CD14-positive monocyte (primary cell): Measurements from ENCODE around the gene SLC25A13. TPM values are rescaled to one million over a fixed set of nuclear protein-coding genes. Genes with fewer than 3 reads are reported as not detected.

Experiments
- DNase-seq, 3 donors: peaks; one replicate each; pipeline ENCODE4 v3.0.0-alpha.2; 2011 to 2022
- H2AFZ ChIP-seq: 2 replicates; pipeline ENCODE4 v1.6.0; 2012; ENCODE audit warnings: mild to moderate bottlenecking, low read depth, low read length, inconsistent platforms; ENCODE audit not compliant: insufficient read depth, poor library complexity, severe bottlenecking
- H3K27ac ChIP-seq, 2 donors: 1 replicate in 1 of 2; 2 replicates in 1 of 2; pipeline ENCODE4 v1.5.1; 2012 to 2013; ENCODE audit warnings: low read length in 2 of 2, control low read depth in 1 of 2, inconsistent platforms in 1 of 2, low read depth in 1 of 2, mild to moderate bottlenecking in 1 of 2
- H3K27me3 ChIP-seq, 2 donors: one replicate each; pipeline versions ENCODE4 v1.6.0 to v1.6.1; 2011 to 2013; ENCODE audit warnings: low read length in 2 of 2; ENCODE audit not compliant: control insufficient read depth in 2 of 2, insufficient read depth in 2 of 2
- H3K36me3 ChIP-seq, 2 donors: replicated peaks in 1 of 2; 1 replicate in 1 of 2; 2 replicates in 1 of 2; pipeline versions ENCODE4 v1.5.1 to v1.6.1; 2012 to 2013; ENCODE audit warnings: low read length in 2 of 2, control low read depth in 1 of 2, inconsistent platforms in 1 of 2, mild to moderate bottlenecking in 1 of 2; ENCODE audit not compliant: insufficient read depth in 2 of 2, control insufficient read depth in 1 of 2
- H3K4me1 ChIP-seq, 2 donors: 1 replicate in 1 of 2; 2 replicates in 1 of 2; pipeline versions ENCODE4 v1.5.1 to v1.6.1; 2012 to 2013; ENCODE audit warnings: low read length in 2 of 2, control low read depth in 1 of 2, inconsistent platforms in 1 of 2, mild to moderate bottlenecking in 1 of 2, moderate library complexity in 1 of 2; ENCODE audit not compliant: insufficient read depth in 2 of 2, control insufficient read depth in 1 of 2
- H3K4me2 ChIP-seq: replicated peaks from 2 replicates; pipeline ENCODE3; 2012; ENCODE audit warnings: low read length, moderate library complexity, mild to moderate bottlenecking; ENCODE audit not compliant: poor library complexity, severe bottlenecking; ENCODE audit errors: extremely low read depth
- H3K4me3 ChIP-seq, 3 experiments: fragments of 200-600 bp in 1 of 3; sonication (generic) in 1 of 3; replicated peaks in 1 of 3; 1 replicate in 2 of 3; 2 replicates in 1 of 3; pipeline ENCODE4 v1.5.1; 2011 to 2013; ENCODE audit warnings: low read length in 3 of 3, mild to moderate bottlenecking in 3 of 3, control low read depth in 2 of 3, low read depth in 2 of 3, inconsistent platforms in 1 of 3, moderate library complexity in 1 of 3
- H3K79me2 ChIP-seq: 2 replicates; pipeline ENCODE4 v1.6.0; 2012; ENCODE audit warnings: mild to moderate bottlenecking, control low read depth, inconsistent platforms, low read length, moderate library complexity; ENCODE audit not compliant: insufficient read depth
- H3K9ac ChIP-seq: 2 replicates; pipeline ENCODE4 v1.6.0; 2017; ENCODE audit warnings: low read length, mild to moderate bottlenecking; ENCODE audit not compliant: insufficient read depth, poor library complexity, severe bottlenecking
- H3K9me3 ChIP-seq, 2 donors: replicated peaks in 1 of 2; 1 replicate in 1 of 2; 2 replicates in 1 of 2; pipeline versions ENCODE4 v1.5.1 to v1.6.1; 2012 to 2013; ENCODE audit warnings: low read length in 2 of 2, control low read depth in 1 of 2; ENCODE audit not compliant: control insufficient read depth in 1 of 2, insufficient read depth in 1 of 2
- H4K20me1 ChIP-seq: 2 replicates; pipeline ENCODE4 v1.6.0; 2012; ENCODE audit warnings: mild to moderate bottlenecking, low read length, control low read depth, moderate library complexity; ENCODE audit not compliant: insufficient read depth
- H3K27ac Mint-ChIP-seq, 7 donors: one replicate each; pipeline ENCODE4 v1.8.0; 2020; ENCODE audit warnings: mild to moderate bottlenecking in 7 of 7, mixed read lengths in 7 of 7, moderate library complexity in 6 of 7, inconsistent platforms in 2 of 7
- H3K27me3 Mint-ChIP-seq, 3 donors: one replicate each; pipeline ENCODE4 v1.8.0; 2021 to 2022; ENCODE audit warnings: low read depth in 3 of 3, mild to moderate bottlenecking in 3 of 3, mixed read lengths in 3 of 3, moderate library complexity in 3 of 3, inconsistent platforms in 1 of 3
- H3K36me3 Mint-ChIP-seq, 2 donors: one replicate each; pipeline ENCODE4 v1.8.0; 2020; ENCODE audit warnings: mixed read lengths in 2 of 2, inconsistent platforms in 1 of 2, mild to moderate bottlenecking in 1 of 2
- H3K4me1 Mint-ChIP-seq: one replicate; pipeline ENCODE4 v1.8.0; 2020; ENCODE audit warnings: mild to moderate bottlenecking, mixed read lengths
- H3K4me3 Mint-ChIP-seq, 2 donors: one replicate each; pipeline ENCODE4 v1.8.0; 2020; ENCODE audit warnings: mild to moderate bottlenecking in 2 of 2, mixed read lengths in 2 of 2, moderate library complexity in 1 of 2
- H3K9me3 Mint-ChIP-seq, 7 donors: one replicate each; pipeline ENCODE4 v1.8.0; 2020 to 2022; ENCODE audit warnings: mixed read lengths in 7 of 7, mild to moderate bottlenecking in 6 of 7, moderate library complexity in 6 of 7, inconsistent platforms in 2 of 7
- CTCF ChIP-seq: fragments of 200-600 bp; IDR thresholded peaks from one replicate; pipeline ENCODE4 v1.8.0; 2022; ENCODE audit warnings: antibody characterized with exemption, mild to moderate bottlenecking
- WGBS: methylation state at CpG from one replicate; pipeline ENCODE4 v1.1.5; 2013; ENCODE audit warnings: missing lambda C conversion rate; ENCODE audit not compliant: insufficient coverage; 5-methylcytosine and 5-hydroxymethylcytosine counted together
- intact Hi-C, 2 donors: fragments of 100-400 bp; cut with micrococcal nuclease; formaldehyde crosslinking; loops; one replicate each; pipeline versions ENCODE4 v1.15.0 to v1.15.1; 2023
- polyA plus RNA-seq, 3 donors: library from polyadenylated mRNA; depleted of rRNA in 1 of 3; unstranded in 2 of 3; stranded (reverse) in 1 of 3; fragments of 300-500 nt in 2 of 3; fragments of >200 nt in 1 of 3; fragmentation: Illumina TruSeq in 2 of 3; gene quantifications; 1 replicate in 2 of 3; 2 replicates in 1 of 3; pipeline ENCODE4 v1.2.3, GENCODE V29; 2012 to 2021

Gene SLC25A13
- polyA plus RNA-seq, 3 donors = 12.7 to 15.7 (median 14.4) TPM

DNA sequence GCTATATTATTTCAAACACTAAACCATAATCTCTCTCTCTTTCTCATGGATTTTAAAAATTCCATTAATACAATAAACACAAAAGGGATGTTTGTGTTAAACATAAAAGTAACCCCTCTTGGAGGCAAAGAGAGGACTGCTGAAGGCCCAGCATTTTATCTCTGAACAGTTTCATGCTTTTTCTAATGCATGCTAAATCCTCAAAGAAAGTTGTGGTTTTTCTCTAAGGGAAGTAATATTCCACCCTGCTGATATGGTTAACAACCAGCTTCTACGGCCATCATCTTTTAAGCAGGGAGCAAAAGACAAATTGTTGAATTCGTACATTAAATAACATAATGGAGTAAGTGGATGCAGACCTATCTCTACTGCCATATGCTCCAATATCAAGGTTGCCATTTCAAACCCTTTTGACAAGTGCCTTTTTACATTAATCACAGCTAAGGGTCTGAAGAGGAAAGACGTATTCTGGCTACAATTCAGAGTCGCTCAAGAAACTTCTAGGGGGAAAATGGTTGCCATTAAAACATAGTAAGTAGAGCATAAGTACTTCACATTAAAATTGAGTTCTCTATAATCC lies 103.1 kb downstream of the SLC25A13 start:
- Mint-ChIP-seq H3K27ac (no peak overlapping the region), H3K4me3 (no peak overlapping the region), H3K9me3 (peaks cover 0 to 3% (median 3%) of the 10 kb centered on the region in 7 donors), H3K4me1 (no peaks in the 10 kb centered on the region), H3K27me3 (peaks cover 0 to 1% (median 0%) of the 10 kb centered on the region in 3 donors), H3K36me3 (peaks cover 10 to 11% of the 10 kb centered on the region in 2 donors)
- no peaks in the 10 kb centered on the region for H3K27me3 ChIP-seq
- H4K20me1 ChIP-seq = peaks cover 6% of the 10 kb centered on the region
- H3K27ac ChIP-seq = no peak overlapping the region
- intact Hi-C loops = no loop called here
- no peaks in the 10 kb centered on the region for H3K36me3 ChIP-seq
- no peak overlapping the region for H2AFZ ChIP-seq
- H3K4me2 ChIP-seq = no peak overlapping the region
- no CpG with 5 or more reads among the region's 4 CpGs for WGBS
- no peak for TF ChIP-seq CTCF
- H3K9ac ChIP-seq = no peak overlapping the region
- no peaks in the 10 kb centered on the region for H3K79me2 ChIP-seq
- no peaks in the 10 kb centered on the region for H3K9me3 ChIP-seq
- H3K4me3 ChIP-seq = no peak overlapping the region
- DNase-seq = no peak
- no peaks in the 10 kb centered on the region for H3K4me1 ChIP-seq

- no peaks in the 10 kb centered on the region for H3K27me3 ChIP-seq
- Mint-ChIP-seq H3K36me3 (peaks cover 5 to 11% of the 10 kb centered on the region in 2 donors), H3K4me3 (no peak overlapping the region), H3K27me3 (peaks cover 0 to 1% (median 0%) of the 10 kb centered on the region in 3 donors), H3K9me3 (peaks cover 0 to 3% (median 3%) of the 10 kb centered on the region in 7 donors), H3K4me1 (no peaks in the 10 kb centered on the region), H3K27ac (no peak overlapping the region)
- no peak overlapping the region for H3K4me2 ChIP-seq
- intact Hi-C loops = no loop called here
- no peak overlapping the region for H2AFZ ChIP-seq
- H3K79me2 ChIP-seq = no peaks in the 10 kb centered on the region
- no peaks in the 10 kb centered on the region for H3K36me3 ChIP-seq
- H3K9me3 ChIP-seq = no peaks in the 10 kb centered on the region
- H3K4me1 ChIP-seq = no peaks in the 10 kb centered on the region
- WGBS = no CpG with 5 or more reads among the region's 1 CpG
- peaks cover 12% of the 10 kb centered on the region for H4K20me1 ChIP-seq
- no peak overlapping the region for H3K4me3 ChIP-seq
- H3K27ac ChIP-seq = no peak overlapping the region
- H3K9ac ChIP-seq = no peak overlapping the region
- DNase-seq = no peak
- no peak for TF ChIP-seq CTCF
Measured at GRCh38 chr7:96217147-96217546, 104.8 kb downstream of the SLC25A13 start.
